Tibial nerve (tissue), 4 donors: ENCODE measurements around the gene PDCD2L.

Experiments used
- CTCF ChIP-seq, 5 experiments: fragments of 200-600 bp in 3 of 5; fragments of 450-650 bp in 2 of 5; sonication (generic) in 3 of 5; IDR thresholded peaks; one replicate each; pipeline ENCODE4 v1.5.1; 2016 to 2019; ENCODE audit warnings: antibody characterized with exemption in 5 of 5, mild to moderate bottlenecking in 3 of 5, moderate library complexity in 2 of 5
- EP300 ChIP-seq, 2 donors: sonication (generic); formaldehyde crosslinking; IDR thresholded peaks; one replicate each; pipeline ENCODE4 v1.6.1; 2017; ENCODE audit warnings: antibody characterized with exemption in 2 of 2, mild to moderate bottlenecking in 1 of 2
- POLR2A ChIP-seq, 2 donors: fragments of 450-650 bp; IDR thresholded peaks; one replicate each; pipeline ENCODE4 v1.6.1; 2017; ENCODE audit warnings: antibody characterized with exemption in 2 of 2, mild to moderate bottlenecking in 2 of 2, moderate library complexity in 2 of 2

GRCh38 chr19:34363930-34364329 lies 40.3 kb upstream of the PDCD2L start:
- TF ChIP-seq CTCF (IDR thresholded peaks at IDR 0.05) (no peak), EP300 (IDR thresholded peaks at IDR 0.05) (no peak), POLR2A (IDR thresholded peaks at IDR 0.05) (no peak)
